IPS-11a (cell line): ENCODE results near the gene RBM6.
"Not testable (repeated sequence)": the region's sequence is repeated elsewhere in the genome, so short reads cannot be mapped to it uniquely, and the experiment has no call there.

Experiments used
- H3K4me3 ChIP-seq: one replicate; pipeline ENCODE4 v1.5.1; 2013; ENCODE audit warnings: low read depth, low read length, control low read depth

Gene RBM6

DNA sequence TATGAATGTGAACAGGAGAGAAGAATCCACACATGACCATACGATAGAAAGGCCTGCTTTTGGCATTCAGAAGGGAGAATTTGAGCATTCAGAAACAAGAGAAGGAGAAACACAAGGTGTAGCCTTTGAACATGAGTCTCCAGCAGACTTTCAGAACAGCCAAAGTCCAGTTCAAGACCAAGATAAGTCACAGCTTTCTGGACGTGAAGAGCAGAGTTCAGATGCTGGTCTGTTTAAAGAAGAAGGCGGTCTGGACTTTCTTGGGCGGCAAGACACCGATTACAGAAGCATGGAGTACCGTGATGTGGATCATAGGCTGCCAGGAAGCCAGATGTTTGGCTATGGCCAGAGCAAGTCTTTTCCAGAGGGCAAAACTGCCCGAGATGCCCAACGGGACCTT lies 28.4 kb downstream of the RBM6 start:
- no peak overlapping the region for H3K4me3 ChIP-seq

DNA sequence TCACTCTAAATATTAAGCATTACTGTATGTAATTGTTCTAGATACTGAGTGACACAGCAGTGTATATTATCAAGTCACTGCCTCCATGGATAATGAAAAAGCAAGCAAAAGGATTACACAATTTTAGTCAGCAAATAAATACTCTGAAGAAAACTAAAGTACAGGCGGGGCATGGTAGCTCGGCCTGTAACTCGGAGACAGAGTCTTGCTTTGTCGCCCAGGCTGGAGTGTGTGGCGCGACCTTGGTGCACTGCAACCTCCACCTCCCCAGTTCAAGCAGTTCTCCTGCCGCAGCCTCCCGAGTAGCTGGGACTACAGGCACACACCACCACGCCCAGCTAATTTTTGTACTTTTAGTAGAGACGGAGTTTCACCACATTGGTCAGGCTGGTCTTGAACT lies 32.7 kb downstream of the RBM6 start:
- no peak overlapping the region for H3K4me3 ChIP-seq

DNA sequence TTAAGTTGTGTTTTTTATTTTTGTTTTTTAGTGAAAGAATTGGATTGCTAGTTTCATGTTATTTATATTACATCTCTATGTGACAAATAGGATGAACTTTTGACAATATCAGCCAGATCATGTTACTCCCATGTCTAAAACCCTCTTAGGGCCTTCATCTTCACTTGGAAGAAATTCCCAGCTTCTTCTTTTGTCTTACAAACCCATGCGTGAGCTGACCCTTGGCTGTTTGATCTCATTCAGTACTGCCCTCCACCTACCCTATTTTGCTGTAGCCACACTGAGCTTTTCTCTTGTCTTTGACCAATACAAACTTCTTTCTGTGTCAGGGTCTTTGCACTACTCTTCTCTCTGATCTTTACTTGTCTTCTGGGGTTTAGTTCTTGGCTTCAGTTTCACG lies 37.0 kb downstream of the RBM6 start:
- no peak overlapping the region for H3K4me3 ChIP-seq

DNA sequence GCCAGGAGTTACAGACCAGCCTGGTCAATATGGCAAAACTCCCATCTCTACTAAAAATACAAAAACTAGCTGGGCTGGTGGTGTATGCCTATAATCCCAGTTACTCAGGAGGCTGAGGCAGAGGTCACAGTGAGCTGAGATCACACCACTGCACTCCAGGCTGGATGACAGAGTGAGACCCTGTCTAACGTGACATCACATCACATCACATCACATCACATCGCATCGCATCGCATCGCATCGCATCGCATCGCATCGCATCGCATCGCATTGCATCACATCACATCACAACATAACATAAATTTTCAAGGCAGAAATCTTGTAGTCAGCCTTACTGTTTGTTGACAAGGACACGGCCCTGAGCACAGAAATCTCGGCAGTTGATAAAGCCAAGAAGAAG lies 44.4 kb downstream of the RBM6 start:
- H3K4me3 ChIP-seq, result no peak overlapping the region

DNA sequence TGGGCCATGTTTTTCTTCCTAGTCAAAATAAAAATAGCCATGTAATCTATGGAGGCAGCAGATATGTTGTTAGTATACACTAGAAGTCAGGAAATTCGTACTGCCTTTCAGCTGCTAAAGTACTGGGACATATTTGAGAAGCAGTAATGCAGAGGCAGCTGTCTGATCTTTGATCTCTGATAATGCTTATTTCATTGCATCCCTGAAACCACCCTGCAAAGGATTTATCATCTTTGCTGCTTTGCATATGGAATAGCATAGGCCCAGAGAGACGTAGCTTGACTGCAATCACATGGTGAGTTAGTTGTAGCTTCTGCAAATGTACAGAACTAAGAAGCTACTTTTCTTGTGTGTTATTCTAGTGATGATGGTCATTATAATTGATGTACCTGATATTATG lies 52.4 kb downstream of the RBM6 start:
- no peak overlapping the region for H3K4me3 ChIP-seq

DNA sequence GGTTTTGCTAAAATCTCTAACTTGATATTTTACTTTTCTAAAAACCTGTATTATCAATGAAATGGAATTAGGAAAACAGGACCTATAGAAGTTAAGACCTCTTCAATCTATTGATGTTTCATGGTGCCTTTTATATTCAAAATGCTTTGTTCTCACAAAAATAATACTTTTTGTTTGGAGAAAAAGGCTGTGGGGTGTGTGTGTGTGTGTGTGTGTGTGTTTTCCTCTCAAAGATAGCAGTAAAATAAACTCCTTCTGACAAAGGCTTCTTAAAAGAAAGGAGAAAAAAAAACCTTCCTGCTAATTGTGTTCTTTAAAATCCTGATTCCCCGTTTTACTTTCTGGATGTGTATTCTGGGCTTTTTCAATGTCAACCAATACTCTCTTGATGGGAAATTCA lies 54.5 kb downstream of the RBM6 start:
- no peak overlapping the region for H3K4me3 ChIP-seq

DNA sequence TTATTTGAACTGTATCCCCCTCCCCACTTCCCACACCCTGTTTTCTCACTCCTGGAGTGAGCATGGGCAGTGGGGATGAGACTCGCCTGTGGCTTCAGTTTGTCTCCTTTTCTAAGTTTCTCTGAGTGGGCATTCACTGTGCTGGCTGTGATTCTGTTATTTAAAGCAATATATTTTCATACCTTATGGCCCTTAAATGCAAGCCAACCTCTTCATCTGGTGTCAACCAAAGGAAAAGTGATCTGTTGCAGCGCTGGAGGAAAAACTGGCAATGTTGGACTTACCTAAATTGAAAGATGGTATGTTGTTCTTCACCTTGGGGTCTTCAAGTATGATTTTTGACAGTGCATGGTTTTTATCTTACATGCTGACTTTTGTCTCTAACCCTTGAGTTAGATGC lies 56.1 kb downstream of the RBM6 start:
- H3K4me3 ChIP-seq, result no peak overlapping the region

DNA sequence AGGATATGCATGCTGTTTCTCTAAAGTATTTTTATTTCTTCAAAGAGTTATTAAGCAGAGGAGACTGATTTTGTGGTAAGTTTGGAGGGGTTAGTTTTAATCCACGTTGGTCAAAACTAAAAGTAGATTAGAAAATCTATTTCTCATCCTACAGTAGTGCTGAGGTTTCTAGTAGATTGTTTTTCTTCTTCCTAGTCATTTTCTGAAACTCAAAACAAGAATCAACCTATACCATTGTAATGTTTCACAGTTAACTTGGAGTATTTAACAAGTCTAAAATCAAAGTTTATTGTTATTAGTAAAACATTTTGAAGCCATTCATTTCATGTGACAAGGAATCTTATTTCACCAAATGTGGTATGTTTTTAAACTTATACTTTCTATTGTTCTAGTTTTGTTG lies 57.9 kb downstream of the RBM6 start:
- H3K4me3 ChIP-seq, result no peak overlapping the region

DNA sequence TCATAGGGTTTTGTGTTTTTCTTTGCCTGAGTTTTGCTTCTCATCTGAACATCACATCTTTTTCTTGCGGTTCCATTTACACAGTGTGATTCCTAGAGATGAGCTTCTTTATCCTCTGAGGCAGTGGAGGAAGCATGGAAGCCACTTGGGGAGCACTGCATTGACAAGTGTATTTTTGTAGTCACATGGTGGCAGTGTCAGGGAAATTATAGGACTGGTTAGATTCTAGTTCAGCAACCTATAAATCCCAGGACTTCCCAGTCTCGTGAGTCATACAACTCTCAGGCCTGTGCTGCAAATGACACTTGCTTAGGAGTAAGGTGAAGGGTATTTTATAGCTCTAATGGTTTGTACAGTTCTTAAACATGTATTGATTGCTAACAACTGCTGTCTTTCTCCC lies 58.4 kb downstream of the RBM6 start:
- no peak overlapping the region for H3K4me3 ChIP-seq

DNA sequence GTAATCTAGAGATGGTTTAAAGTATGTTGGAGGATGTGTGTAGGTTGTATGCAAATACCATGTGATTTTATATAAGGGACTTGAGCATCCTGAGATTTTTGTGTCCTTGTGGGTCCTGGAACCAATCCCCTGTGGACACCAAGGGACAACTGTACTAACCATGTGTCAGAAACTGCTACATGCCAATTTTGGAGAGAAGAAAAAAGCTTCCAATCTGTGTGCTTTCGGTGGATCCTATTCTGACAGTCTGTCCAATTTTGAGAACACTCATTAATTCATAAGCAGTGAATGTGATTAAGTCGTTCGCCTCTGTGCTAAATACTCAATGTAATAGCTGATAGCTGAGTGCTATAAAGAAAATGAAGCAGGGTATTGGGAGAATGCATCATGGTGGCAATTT lies 61.6 kb downstream of the RBM6 start:
- H3K4me3 ChIP-seq, result no peak overlapping the region

DNA sequence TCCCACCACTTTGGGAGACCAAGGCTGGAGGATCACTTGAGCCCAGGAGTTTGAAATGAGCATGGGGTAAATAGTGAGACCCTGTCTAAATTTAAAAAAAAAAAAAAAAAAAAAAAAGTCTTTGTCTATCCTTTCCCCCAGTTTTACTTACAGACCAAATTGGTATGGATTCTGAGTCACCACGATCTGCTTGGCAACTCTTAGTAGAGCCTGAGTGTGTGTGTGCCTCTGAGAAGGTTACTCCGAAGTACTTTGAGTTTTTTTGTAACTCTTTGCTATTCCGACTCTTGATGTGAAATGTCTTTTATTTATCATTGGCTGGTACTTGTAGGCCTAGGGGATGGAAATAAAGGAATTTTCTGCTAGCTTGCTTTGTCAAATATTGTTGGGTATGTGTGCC lies 63.3 kb downstream of the RBM6 start:
- H3K4me3 ChIP-seq, result no peak overlapping the region

DNA sequence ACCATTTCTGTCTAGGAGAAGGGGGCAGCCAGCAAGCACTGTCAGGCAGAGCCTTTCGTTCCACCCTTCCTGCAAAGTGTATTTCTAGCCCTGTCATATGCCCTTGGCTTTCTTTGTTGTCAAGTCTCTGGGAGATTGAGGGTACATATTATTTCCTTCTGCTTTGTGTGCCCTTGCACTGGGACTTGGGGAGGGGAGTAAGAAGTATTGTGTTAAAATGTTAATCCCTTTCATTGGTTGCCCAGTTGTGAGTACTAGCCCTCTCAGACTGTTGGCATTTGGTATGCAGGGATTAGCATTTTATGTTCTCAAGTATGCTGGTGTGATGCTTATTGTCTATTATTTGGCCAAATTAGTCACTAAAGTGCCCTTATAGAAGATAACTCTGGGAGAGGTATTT lies 63.9 kb downstream of the RBM6 start:
- H3K4me3 ChIP-seq, result no peak overlapping the region

DNA sequence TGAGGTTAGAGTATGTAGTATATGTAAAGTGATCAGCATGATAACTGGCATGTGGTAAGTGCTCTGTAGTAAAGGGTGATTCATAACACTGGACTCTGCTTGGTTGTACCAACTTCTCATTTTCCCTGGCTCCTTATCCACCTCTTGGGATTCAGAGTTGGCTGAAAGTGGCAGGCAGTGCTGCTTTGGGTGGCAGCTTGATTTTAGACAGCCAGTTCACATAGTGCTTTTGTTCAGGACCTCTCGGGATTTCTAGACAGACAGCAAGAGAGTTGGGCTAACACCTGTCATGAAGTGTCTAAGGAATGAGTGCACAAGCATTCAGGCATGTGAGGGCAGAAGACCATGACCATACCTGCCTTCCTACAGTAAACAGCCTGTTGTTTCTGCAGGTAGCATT lies 69.0 kb downstream of the RBM6 start:
- H3K4me3 ChIP-seq, result no peak overlapping the region

DNA sequence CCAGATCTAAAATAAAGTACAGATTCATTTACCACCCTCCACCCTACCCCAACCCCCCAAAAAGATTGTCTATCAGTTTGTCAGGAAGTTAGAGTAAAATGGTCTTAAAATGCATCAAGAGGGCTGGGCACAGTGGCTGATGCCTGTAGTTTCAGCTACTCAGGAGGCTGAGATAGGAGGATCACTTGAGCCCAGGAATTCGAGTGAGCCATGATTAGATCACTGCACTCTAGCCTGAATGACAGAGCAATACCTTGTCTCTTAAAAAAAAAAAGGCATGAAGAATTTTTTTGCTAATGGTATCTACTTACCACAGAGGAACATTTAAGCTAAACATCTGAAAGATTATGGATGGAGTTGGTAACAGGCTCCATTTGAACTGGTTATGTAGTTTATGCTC lies 71.0 kb downstream of the RBM6 start:
- H3K4me3 ChIP-seq, result no peak overlapping the region

DNA sequence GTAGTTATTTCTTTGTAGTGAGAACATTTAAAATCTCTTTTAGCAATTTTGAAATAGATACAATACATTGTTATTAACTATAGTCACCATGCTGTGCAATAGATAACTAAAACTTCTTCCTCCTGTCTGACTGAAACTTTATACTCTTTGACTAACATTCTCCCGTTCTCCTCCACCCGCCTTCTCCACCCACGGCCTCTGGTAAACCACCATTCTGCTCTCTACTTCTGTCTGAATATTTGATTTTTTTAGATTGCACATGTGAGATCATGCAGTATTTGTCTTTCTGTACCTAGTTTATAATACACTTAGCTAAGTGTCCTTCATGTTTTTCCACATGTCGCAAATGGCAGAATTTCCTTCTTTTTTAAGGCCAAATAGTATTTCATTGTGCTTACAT lies 76.0 kb downstream of the RBM6 start:
- no peak overlapping the region for H3K4me3 ChIP-seq

DNA sequence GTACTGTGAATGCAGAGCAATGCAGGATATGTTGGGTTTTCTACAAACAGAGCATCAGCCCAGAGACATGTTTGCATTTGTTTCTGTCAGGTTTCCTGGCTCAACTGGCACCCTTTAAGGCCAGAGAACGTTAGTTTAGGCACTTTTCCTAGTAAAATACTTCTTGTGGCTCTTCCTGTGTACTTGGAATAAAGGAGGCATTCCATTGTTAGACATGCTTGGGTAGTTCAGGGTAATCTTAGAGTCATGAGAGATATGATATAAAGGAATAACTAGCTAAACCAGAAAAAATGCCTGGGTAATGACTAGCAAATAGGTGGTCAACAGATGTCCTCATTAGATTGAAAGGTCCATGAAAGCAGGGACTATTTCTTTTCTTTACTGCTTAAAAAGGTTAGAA lies 88.4 kb downstream of the RBM6 start:
- no peak overlapping the region for H3K4me3 ChIP-seq

DNA sequence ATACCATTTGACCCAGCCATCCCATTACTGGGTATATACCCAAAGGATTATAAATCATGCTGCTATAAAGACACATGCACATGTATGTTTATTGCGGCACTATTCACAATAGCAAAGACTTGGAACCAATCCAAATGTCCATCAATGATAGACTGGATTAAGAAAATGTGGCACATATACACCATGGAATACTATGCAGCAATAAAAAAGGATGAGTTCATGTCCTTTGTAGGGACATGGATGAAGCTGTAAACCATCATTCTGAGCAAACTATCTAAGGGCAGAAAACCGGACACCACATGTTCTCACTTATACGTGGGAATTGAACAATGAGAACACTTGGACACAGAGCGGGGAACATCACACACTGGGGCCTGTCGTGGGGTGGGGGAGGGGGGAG lies 91.3 kb downstream of the RBM6 start:
- H3K4me3 ChIP-seq, result not testable (repeated sequence)

DNA sequence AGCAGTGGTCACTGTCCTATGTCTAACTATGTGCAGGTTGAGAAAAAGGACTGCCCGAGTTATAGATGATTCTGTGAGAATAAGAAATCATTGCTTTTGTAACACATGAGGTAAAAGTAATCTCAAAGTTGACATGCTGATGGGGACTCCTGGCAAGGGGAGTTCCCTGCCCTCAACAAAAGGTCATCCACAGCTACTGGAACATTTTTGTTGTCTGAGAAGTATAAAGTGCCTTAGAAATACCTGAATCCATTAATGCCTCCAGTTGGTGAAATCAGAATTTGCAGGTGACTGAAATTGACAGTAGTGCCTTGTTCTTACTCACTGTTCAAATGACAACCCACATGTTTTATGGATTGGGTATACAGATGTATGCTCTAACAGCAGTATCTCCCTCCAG lies 105.0 kb downstream of the RBM6 start:
- H3K4me3 ChIP-seq, result no peak overlapping the region

DNA sequence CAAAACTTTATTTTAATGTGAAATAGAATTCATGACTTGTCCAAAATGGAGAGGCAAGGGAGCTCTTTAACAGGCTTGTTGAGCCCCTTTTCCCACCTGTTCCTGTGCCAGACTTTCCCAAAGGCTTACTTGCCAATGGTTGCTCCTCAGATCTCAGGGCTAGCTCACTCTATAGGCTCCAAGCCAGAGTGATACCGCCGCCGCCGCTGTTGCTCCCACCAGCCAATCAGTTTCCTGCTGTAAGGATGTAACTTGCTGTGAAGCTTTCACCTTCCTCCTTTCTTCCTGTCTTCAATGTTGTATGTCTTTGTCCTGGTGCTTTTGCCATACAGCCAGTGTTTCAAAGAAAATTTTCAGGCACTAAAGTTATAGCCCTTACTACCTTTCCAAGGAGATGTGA lies 107.5 kb downstream of the RBM6 start:
- no peak overlapping the region for H3K4me3 ChIP-seq

DNA sequence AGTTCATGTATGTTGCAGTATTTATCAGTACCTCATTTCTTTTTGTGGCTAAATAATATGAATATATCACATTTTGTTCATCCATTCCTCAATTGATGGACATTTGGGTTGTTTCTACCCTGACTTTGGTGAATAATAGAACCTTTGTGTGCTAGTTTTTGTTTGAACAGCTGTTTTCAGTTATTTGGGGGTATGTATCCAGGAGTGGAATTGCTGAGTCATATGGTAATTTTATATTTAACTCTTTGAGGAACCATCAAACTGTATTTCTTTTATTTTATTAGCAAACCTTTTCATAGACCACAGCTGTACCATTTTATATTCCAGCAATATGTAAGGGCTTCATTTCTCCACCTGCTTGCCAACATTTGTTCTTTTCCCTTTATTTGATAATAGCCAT lies 110.4 kb downstream of the RBM6 start:
- no peak overlapping the region for H3K4me3 ChIP-seq

DNA sequence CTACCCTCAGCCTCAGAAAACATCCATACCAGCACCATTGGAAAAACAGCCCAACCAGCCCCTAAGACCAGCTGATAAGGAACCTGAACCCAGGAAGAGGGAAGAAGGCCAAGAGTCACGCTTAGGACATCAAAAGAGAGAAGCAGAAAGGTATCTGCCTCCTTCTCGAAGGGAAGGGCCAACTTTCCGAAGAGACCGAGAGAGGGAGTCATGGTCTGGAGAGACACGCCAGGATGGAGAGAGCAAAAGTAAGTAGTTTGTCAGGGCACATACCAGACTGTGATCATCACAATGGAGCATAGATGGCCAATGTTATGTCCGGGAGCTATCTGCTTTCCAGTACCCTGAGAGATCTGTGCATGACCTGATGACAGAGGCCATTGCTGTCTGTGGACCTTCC lies 117.8 kb downstream of the RBM6 start:
- H3K4me3 ChIP-seq, result no peak overlapping the region

DNA sequence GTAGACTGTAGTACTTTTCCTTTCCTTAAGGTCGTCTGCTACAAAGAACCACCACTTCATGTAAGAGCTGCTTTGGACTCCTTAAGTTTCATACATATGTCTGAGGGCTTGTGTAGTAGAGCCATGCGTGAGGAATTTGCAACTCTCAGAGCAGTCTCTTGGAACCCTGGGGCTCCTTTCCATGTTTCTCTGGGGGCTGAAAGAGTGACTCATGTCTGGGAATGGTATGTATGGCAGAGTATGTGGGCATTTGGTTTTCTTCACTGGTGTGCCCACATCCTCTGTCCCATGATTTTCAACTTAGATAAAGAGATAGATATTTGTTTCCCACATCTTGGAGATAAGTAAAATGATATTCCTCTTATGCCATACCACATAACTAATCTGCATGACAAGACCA lies 128.2 kb downstream of the RBM6 start:
- no peak overlapping the region for H3K4me3 ChIP-seq

DNA sequence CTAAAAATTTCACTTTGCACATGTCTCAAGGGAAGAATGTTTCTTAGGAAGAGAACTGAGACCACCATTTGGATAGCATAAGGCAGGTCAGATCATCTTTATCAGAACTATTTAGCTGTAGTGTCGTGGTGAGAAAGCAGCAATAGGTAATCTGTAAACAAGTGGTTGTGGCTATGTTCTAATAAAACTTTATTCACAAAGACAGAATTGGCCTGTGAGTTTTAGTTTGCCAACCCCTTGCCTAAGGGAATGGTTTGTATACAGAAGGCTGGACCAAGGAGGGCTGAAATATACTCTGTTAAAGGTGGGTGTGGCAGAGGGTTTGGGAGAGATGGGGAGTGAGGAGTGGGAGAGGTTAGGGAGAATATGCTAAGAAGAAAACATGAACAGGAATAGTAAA lies 138.1 kb downstream of the RBM6 start:
- no peak overlapping the region for H3K4me3 ChIP-seq

DNA sequence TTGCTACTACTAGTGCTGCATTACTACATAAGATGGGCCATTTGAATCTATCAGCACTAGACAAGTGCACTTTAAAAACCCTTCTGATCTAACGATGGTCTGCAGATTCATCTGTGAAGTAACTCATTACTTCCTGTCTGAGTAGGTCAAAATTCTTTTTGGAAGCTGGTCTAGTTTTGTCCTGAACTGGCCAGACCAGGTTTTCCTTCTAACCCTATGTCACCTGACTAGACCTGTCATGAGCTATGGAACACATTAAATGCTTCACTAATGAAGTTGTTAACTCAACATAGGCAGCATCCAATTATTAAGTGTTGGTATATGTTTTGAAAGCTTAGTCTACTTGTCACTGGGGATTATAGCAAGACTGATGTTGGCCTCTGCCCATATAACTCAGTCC lies 138.7 kb downstream of the RBM6 start:
- H3K4me3 ChIP-seq, result no peak overlapping the region
